Effector memory CD8-positive, alpha-beta T cell (primary cell): Measurements from ENCODE around the gene MCFD2.

Experiments
- ATAC-seq: fragments of 150-1000 bp; cut with Tn5 transposase; replicated peaks from 2 replicates; pipeline ENCODE4 v1.10.0; 2021; ENCODE audit warnings: mild to moderate bottlenecking, moderate library complexity
- DNase-seq, 3 experiments: peaks; one replicate each; pipeline ENCODE4 v3.0.0; 2021
- H3K27ac Mint-ChIP-seq, 2 donors: one replicate each; pipeline ENCODE4 v1.8.0; 2022; ENCODE audit warnings: mild to moderate bottlenecking in 2 of 2, mixed read lengths in 2 of 2, moderate library complexity in 2 of 2
- H3K27me3 Mint-ChIP-seq, 2 donors: one replicate each; pipeline ENCODE4 v1.8.0; 2022; ENCODE audit warnings: mixed read lengths in 2 of 2
- H3K36me3 Mint-ChIP-seq: one replicate; pipeline ENCODE4 v1.8.0; 2022; ENCODE audit warnings: mild to moderate bottlenecking, moderate library complexity, mixed read lengths; ENCODE audit not compliant: insufficient read depth
- H3K4me1 Mint-ChIP-seq, 2 donors: one replicate each; pipeline ENCODE4 v1.8.0; 2022; ENCODE audit warnings: low read depth in 2 of 2, mixed read lengths in 2 of 2
- H3K4me3 Mint-ChIP-seq, 2 donors: one replicate each; pipeline ENCODE4 v1.8.0; 2022; ENCODE audit warnings: mild to moderate bottlenecking in 2 of 2, mixed read lengths in 2 of 2, moderate library complexity in 2 of 2
- H3K9me3 Mint-ChIP-seq, 2 donors: one replicate each; pipeline ENCODE4 v1.8.0; 2022; ENCODE audit warnings: mixed read lengths in 2 of 2

The MCFD2 gene

GRCh38 chr2:46925474-46926351 is 10.1 kb upstream of the MCFD2 start:
- Mint-ChIP-seq H3K27me3 (no peaks in the 10 kb centered on the region), H3K4me1 (peaks cover 3 to 6% of the 10 kb centered on the region in 2 donors), H3K9me3 (peaks cover 2 to 14% of the 10 kb centered on the region in 2 donors), H3K36me3 (no peaks in the 10 kb centered on the region), H3K4me3 (no peak overlapping the region), H3K27ac (no peak overlapping the region)
- ATAC-seq (no peak), DNase-seq (no peak)

- no peak for ATAC-seq
These were observed 9.0 kb upstream of the MCFD2 start for GRCh38 chr2:46924608-46925007.

GRCh38 chr2:46924038-46924437 is 8.4 kb upstream of the MCFD2 start:
- H3K4me1 Mint-ChIP-seq = peaks cover 3 to 6% of the 10 kb centered on the region in 2 donors

More at GRCh38 chr2:46924608-46925007, 9.0 kb upstream of the MCFD2 start:
- Mint-ChIP-seq H3K4me1 (peaks cover 3 to 6% of the 10 kb centered on the region in 2 donors), H3K36me3 (no peaks in the 10 kb centered on the region), H3K27ac (no peak overlapping the region), H3K27me3 (no peaks in the 10 kb centered on the region), H3K9me3 (peaks cover 2 to 14% of the 10 kb centered on the region in 2 donors), H3K4me3 (no peak overlapping the region)
- DNase-seq = no peak

GRCh38 chr2:46923041-46923528 is 7.5 kb upstream of the MCFD2 start:
- DNase-seq = no peak
- Mint-ChIP-seq H3K27me3 (no peaks in the 10 kb centered on the region), H3K36me3 (no peaks in the 10 kb centered on the region), H3K27ac (peak overlapping the region in 1 of 2 donors; percentile 26), H3K4me3 (no peak overlapping the region), H3K4me1 (peaks cover 3 to 6% of the 10 kb centered on the region in 2 donors), H3K9me3 (peaks cover 2 to 14% of the 10 kb centered on the region in 2 donors)
- ATAC-seq = no peak

More at GRCh38 chr2:46924038-46924437, 8.4 kb upstream of the MCFD2 start:
- Mint-ChIP-seq H3K27me3 (no peaks in the 10 kb centered on the region), H3K4me3 (no peak overlapping the region), H3K9me3 (peaks cover 2 to 14% of the 10 kb centered on the region in 2 donors), H3K36me3 (no peaks in the 10 kb centered on the region), H3K27ac (no peak overlapping the region)
- ATAC-seq (no peak), DNase-seq (no peak)

GRCh38 chr2:46922606-46923005 is 7.0 kb upstream of the MCFD2 start:
- peaks cover 2 to 14% of the 10 kb centered on the region in 2 donors for H3K9me3 Mint-ChIP-seq
- no peaks in the 10 kb centered on the region for H3K27me3 Mint-ChIP-seq
- ATAC-seq (no peak), DNase-seq (no peak)
- H3K27ac Mint-ChIP-seq = peak overlapping the region in 1 of 2 donors; percentile 26
- H3K4me1 Mint-ChIP-seq = peaks cover 7% of the 10 kb centered on the region in 2 donors
- no peaks in the 10 kb centered on the region for H3K36me3 Mint-ChIP-seq
- H3K4me3 Mint-ChIP-seq = no peak overlapping the region

GRCh38 chr2:46921676-46922448 is 6.3 kb upstream of the MCFD2 start:
- no peaks in the 10 kb centered on the region for H3K36me3 Mint-ChIP-seq
- DNase-seq (no peak), ATAC-seq (no peak)
- no peaks in the 10 kb centered on the region for H3K27me3 Mint-ChIP-seq
- H3K27ac Mint-ChIP-seq = peak overlapping the region in 1 of 2 donors; percentile 26
- no peak overlapping the region for H3K4me3 Mint-ChIP-seq
- peaks cover under 1 to 9% of the 10 kb centered on the region in 2 donors for H3K9me3 Mint-ChIP-seq
- H3K4me1 Mint-ChIP-seq = peaks cover 12 to 13% of the 10 kb centered on the region in 2 donors

GRCh38 chr2:46917628-46918027 is 2.0 kb upstream of the MCFD2 start:
- DNase-seq = no peak
- Mint-ChIP-seq H3K27me3 (no peaks in the 10 kb centered on the region), H3K4me3 (peak overlapping the region; percentile 93), H3K27ac (no peak overlapping the region), H3K9me3 (no peaks in the 10 kb centered on the region), H3K4me1 (peaks cover 30 to 37% of the 10 kb centered on the region in 2 donors), H3K36me3 (peaks cover 8% of the 10 kb centered on the region)
- ATAC-seq = no peak

- DNase-seq (peak; percentile 69 to 83 (median 73)), ATAC-seq (peak; percentile 88)
- peak overlapping the region; percentile 86 to 92 for H3K27ac Mint-ChIP-seq
- H3K4me1 Mint-ChIP-seq = peaks cover 30 to 39% of the 10 kb centered on the region in 2 donors
- no peaks in the 10 kb centered on the region for H3K9me3 Mint-ChIP-seq
- no peaks in the 10 kb centered on the region for H3K27me3 Mint-ChIP-seq
- peaks cover 11% of the 10 kb centered on the region for H3K36me3 Mint-ChIP-seq
- peak overlapping the region; percentile 93 for H3K4me3 Mint-ChIP-seq
These were observed 415 bp upstream of the MCFD2 start for GRCh38 chr2:46915811-46916630.

GRCh38 chr2:46914578-46915230 is 902 bp downstream of the MCFD2 start:
- peak overlapping the region; percentile 93 for H3K4me3 Mint-ChIP-seq
- ATAC-seq (no peak), DNase-seq (no peak)
- peak overlapping the region; percentile 86 to 92 for H3K27ac Mint-ChIP-seq
- no peaks in the 10 kb centered on the region for H3K9me3 Mint-ChIP-seq
- no peaks in the 10 kb centered on the region for H3K27me3 Mint-ChIP-seq
- peaks cover 32 to 41% of the 10 kb centered on the region in 2 donors for H3K4me1 Mint-ChIP-seq
- peaks cover 11% of the 10 kb centered on the region for H3K36me3 Mint-ChIP-seq

GRCh38 chr2:46913471-46914381 is 1.9 kb downstream of the MCFD2 start:
- peak overlapping the region in 1 of 2 donors; percentile 86 for H3K27ac Mint-ChIP-seq
- peak overlapping the region; percentile 93 for H3K4me3 Mint-ChIP-seq

GRCh38 chr2:46909771-46910419 is 5.7 kb downstream of the MCFD2 start:
- Mint-ChIP-seq H3K4me3 (no peak overlapping the region), H3K27me3 (no peaks in the 10 kb centered on the region), H3K4me1 (peaks cover 29 to 37% of the 10 kb centered on the region in 2 donors), H3K9me3 (no peaks in the 10 kb centered on the region), H3K27ac (peak overlapping the region; percentile 64 to 76), H3K36me3 (peaks cover 37% of the 10 kb centered on the region)
- no peak for ATAC-seq
- DNase-seq = no peak

More at GRCh38 chr2:46913471-46914381, 1.9 kb downstream of the MCFD2 start:
- no peaks in the 10 kb centered on the region for H3K9me3 Mint-ChIP-seq
- H3K27me3 Mint-ChIP-seq = no peaks in the 10 kb centered on the region
- no peak for ATAC-seq
- peaks cover 12% of the 10 kb centered on the region for H3K36me3 Mint-ChIP-seq
- peaks cover 39 to 48% of the 10 kb centered on the region in 2 donors for H3K4me1 Mint-ChIP-seq
- DNase-seq = no peak
